Stomach smooth muscle (tissue), 2 donors: ENCODE results near the gene LYPD6.

Source experiments
- H3K27ac ChIP-seq: one replicate; pipeline ENCODE4 v1.7.0; 2013; ENCODE audit warnings: mild to moderate bottlenecking, low read length, inconsistent platforms
- H3K27me3 ChIP-seq, 2 donors: one replicate each; pipeline ENCODE4 v1.7.0; 2013; ENCODE audit warnings: low read length in 2 of 2; ENCODE audit not compliant: insufficient read depth in 2 of 2, control insufficient read depth in 1 of 2
- H3K36me3 ChIP-seq, 2 donors: one replicate each; pipeline ENCODE4 v1.7.0; 2013; ENCODE audit warnings: low read length in 2 of 2; ENCODE audit not compliant: control insufficient read depth in 2 of 2, insufficient read depth in 2 of 2
- H3K4me1 ChIP-seq: one replicate; pipeline ENCODE4 v1.7.0; 2013; ENCODE audit warnings: low read length; ENCODE audit not compliant: control insufficient read depth, insufficient read depth
- H3K4me3 ChIP-seq, 2 donors: one replicate each; pipeline ENCODE4 v1.7.0; 2013; ENCODE audit warnings: low read length in 2 of 2
- H3K9ac ChIP-seq, 2 donors: one replicate each; pipeline ENCODE4 v1.7.0; 2013; ENCODE audit warnings: low read length in 2 of 2, mild to moderate bottlenecking in 1 of 2
- H3K9me3 ChIP-seq, 2 donors: one replicate each; pipeline ENCODE4 v1.7.0; 2013; ENCODE audit warnings: low read length in 2 of 2; ENCODE audit not compliant: control insufficient read depth in 2 of 2
- donor health status: healthy.
- donor health status: Pancreatic carcinoma.

The LYPD6 gene

GRCh38 chr2:149507974-149508373, 177.6 kb downstream of the LYPD6 start:
- Histone ChIP-seq H3K36me3 (no peaks in the 10 kb centered on the region), H3K4me3 (no peak overlapping the region), H3K9ac (no peak overlapping the region), H3K27me3 (no peaks in the 10 kb centered on the region), H3K27ac (no peak overlapping the region), H3K4me1 (no peaks in the 10 kb centered on the region), H3K9me3 (no peaks in the 10 kb centered on the region)

GRCh38 chr2:149513461-149513860, 183.1 kb downstream of the LYPD6 start:
- no peak overlapping the region for H3K9ac ChIP-seq
- no peaks in the 10 kb centered on the region for H3K4me1 ChIP-seq
- no peaks in the 10 kb centered on the region for H3K27me3 ChIP-seq
- no peak overlapping the region for H3K4me3 ChIP-seq
- no peak overlapping the region for H3K27ac ChIP-seq
- H3K36me3 ChIP-seq: no peaks in the 10 kb centered on the region
- H3K9me3 ChIP-seq: no peaks in the 10 kb centered on the region
